Breast epithelium (tissue), 4 donors: ENCODE measurements around the gene ZNF134. TPM values are rescaled to one million over a fixed set of nuclear protein-coding genes. Genes with fewer than 3 reads are reported as not detected.

Experiments used
- DNase-seq, 2 donors: peaks; one replicate each; pipeline ENCODE4 v3.0.0-alpha.2; 2019; ENCODE audit warnings: low spot score in 2 of 2
- H3K27ac ChIP-seq, 2 donors: fragments of 200-600 bp; sonication (generic) in 1 of 2; one replicate each; pipeline ENCODE4 v1.5.1; 2016 to 2019; ENCODE audit warnings: mild to moderate bottlenecking in 1 of 2
- H3K27me3 ChIP-seq, 2 donors: fragments of 200-600 bp; sonication (generic) in 1 of 2; one replicate each; pipeline versions ENCODE4 v1.5.1 to v1.6.0; 2017 to 2019; ENCODE audit warnings: control low read depth in 1 of 2, mild to moderate bottlenecking in 1 of 2
- H3K36me3 ChIP-seq: fragments of 200-600 bp; one replicate; pipeline ENCODE4 v1.5.1; 2019
- H3K4me1 ChIP-seq, 2 donors: fragments of 200-600 bp; sonication (generic); one replicate each; pipeline ENCODE4 v1.5.1; 2016 to 2019; ENCODE audit warnings: control low read depth in 1 of 2
- H3K4me3 ChIP-seq, 3 donors: fragments of 200-600 bp; sonication (generic); 1 replicate in 2 of 3; 2 replicates in 1 of 3; pipeline ENCODE4 v1.5.1; 2016 to 2019; ENCODE audit warnings: mild to moderate bottlenecking in 3 of 3, moderate library complexity in 2 of 3
- H3K9me3 ChIP-seq, 2 donors: fragments of 200-600 bp; sonication (generic) in 1 of 2; one replicate each; pipeline ENCODE4 v1.5.1; 2016 to 2019; ENCODE audit warnings: control low read depth in 1 of 2
- POLR2A ChIP-seq: fragments of 450-650 bp; IDR thresholded peaks from one replicate; pipeline ENCODE4 v1.6.1; 2016; ENCODE audit warnings: antibody characterized with exemption, mild to moderate bottlenecking, moderate library complexity
- POLR2AphosphoS5 ChIP-seq, 3 donors: sonication (generic); formaldehyde crosslinking; IDR thresholded peaks; one replicate each; pipeline ENCODE4 v1.6.1; 2017; ENCODE audit warnings: antibody characterized with exemption in 3 of 3
- intact Hi-C: fragments of 100-400 bp; cut with DNase I; formaldehyde crosslinking; loops from one replicate; pipeline ENCODE4 v1.15.1; 2023; ENCODE audit warnings: low total_unique reads
- total RNA-seq, 3 donors: library from RNA; depleted of rRNA; stranded (reverse); fragments of >200 nt; gene quantifications; one replicate each; pipeline ENCODE4 v1.1.0, GENCODE V29; 2016
- TF ChIP-seq, protein P1 (sequence below), 3 donors: fragments of 450-650 bp; IDR thresholded peaks; one replicate each; pipeline ENCODE4 v1.5.1; 2016 to 2017; ENCODE audit warnings: antibody characterized with exemption in 3 of 3, mild to moderate bottlenecking in 3 of 3, moderate library complexity in 3 of 3

Gene ZNF134
- total RNA-seq, 3 donors from 2014 or later = 18.2 to 31.6 (median 18.4) TPM

DNA sequence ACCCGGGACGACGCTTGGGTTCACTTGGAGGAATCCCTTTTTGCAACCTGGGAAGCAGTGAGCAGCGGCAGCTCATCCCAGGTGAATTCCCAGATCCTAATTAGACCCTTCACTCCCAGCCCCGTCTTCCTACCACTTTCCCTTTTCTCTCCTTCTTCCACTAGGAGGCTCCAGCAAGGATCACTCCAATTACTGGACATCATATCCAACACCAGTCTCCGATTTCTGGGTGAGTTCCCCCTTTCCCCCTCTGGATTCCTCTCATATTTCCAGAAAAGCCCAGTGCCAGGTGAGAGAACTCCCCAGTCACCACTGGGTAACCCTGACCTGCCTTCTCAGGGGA is 37.6 kb downstream of the ZNF134 start:
- DNase-seq = no peak

DNA sequence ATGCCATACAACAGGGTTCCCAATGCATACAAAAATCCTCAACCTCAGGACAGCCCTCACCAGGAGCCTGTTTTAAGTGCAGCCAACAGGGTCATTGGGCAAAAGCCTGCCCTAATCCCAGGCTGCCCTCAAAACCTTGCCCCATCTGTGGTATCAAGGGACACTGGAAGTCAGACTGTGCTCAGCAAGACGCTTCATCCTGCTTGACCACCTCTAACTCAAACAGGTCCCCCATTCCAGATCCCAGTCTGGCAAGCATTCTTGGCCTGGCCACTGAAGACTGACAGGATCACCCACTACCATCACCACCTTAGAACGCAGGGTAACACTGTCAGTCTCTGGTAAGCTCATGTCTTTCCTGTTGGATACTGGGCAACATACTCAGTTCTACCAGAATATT is 39.6 kb downstream of the ZNF134 start:
- Histone ChIP-seq H3K9me3 (peaks cover 3 to 8% of the 10 kb centered on the region in 2 donors), H3K4me3 (no peak overlapping the region), H3K36me3 (no peaks in the 10 kb centered on the region), H3K4me1 (no peaks in the 10 kb centered on the region), H3K27me3 (no peaks in the 10 kb centered on the region), H3K27ac (no peak overlapping the region)
- TF ChIP-seq POLR2AphosphoS5 (IDR thresholded peaks at IDR 0.05) (no peak), POLR2A (no peak)
- TF ChIP-seq, protein P1, sequence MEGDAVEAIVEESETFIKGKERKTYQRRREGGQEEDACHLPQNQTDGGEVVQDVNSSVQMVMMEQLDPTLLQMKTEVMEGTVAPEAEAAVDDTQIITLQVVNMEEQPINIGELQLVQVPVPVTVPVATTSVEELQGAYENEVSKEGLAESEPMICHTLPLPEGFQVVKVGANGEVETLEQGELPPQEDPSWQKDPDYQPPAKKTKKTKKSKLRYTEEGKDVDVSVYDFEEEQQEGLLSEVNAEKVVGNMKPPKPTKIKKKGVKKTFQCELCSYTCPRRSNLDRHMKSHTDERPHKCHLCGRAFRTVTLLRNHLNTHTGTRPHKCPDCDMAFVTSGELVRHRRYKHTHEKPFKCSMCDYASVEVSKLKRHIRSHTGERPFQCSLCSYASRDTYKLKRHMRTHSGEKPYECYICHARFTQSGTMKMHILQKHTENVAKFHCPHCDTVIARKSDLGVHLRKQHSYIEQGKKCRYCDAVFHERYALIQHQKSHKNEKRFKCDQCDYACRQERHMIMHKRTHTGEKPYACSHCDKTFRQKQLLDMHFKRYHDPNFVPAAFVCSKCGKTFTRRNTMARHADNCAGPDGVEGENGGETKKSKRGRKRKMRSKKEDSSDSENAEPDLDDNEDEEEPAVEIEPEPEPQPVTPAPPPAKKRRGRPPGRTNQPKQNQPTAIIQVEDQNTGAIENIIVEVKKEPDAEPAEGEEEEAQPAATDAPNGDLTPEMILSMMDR (IDR thresholded peaks at IDR 0.05) = no peak
- no peak for DNase-seq
- intact Hi-C loops = no loop called here

More for the DNA sequence above, 37.6 kb downstream of the ZNF134 start:
- Histone ChIP-seq H3K4me3 (peak overlapping the region in 1 of 3 donors; percentile 16), H3K27me3 (no peaks in the 10 kb centered on the region), H3K36me3 (no peaks in the 10 kb centered on the region), H3K9me3 (peaks cover 12 to 16% of the 10 kb centered on the region in 2 donors), H3K4me1 (no peaks in the 10 kb centered on the region), H3K27ac (no peak overlapping the region)
- TF ChIP-seq POLR2AphosphoS5 (IDR thresholded peaks at IDR 0.05) = no peak
- TF ChIP-seq, protein P1 (IDR thresholded peaks at IDR 0.05) = no peak
- TF ChIP-seq POLR2A = no peak
- intact Hi-C loops = no loop called here

DNA sequence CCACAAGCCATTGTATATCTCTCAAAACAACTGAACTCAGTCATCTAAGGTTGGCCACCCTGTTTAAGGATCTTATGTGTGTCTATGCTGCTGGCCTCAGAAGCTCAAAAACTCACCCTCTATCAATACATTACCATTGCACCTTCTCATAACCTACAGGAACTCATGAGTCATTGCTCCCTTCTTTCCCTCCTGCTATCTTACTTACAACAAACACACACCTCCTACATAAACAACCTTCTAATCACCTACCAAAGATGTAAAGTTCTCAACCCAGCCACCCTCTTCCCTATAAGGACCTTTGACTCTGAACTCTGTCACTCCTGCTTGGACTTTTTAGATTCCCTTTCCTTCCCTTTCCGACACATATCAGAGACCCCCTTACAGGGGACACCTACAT is 41.4 kb downstream of the ZNF134 start:
- Histone ChIP-seq H3K4me3 (no peak overlapping the region), H3K9me3 (peaks cover 0 to 8% of the 10 kb centered on the region in 2 donors), H3K27ac (no peak overlapping the region), H3K36me3 (no peaks in the 10 kb centered on the region), H3K4me1 (no peaks in the 10 kb centered on the region), H3K27me3 (no peaks in the 10 kb centered on the region)
- intact Hi-C loops = no loop called here
- no peak for DNase-seq
- TF ChIP-seq POLR2A (no peak), POLR2AphosphoS5 (IDR thresholded peaks at IDR 0.05) (no peak)
- TF ChIP-seq, protein P1 (IDR thresholded peaks at IDR 0.05) = no peak

DNA sequence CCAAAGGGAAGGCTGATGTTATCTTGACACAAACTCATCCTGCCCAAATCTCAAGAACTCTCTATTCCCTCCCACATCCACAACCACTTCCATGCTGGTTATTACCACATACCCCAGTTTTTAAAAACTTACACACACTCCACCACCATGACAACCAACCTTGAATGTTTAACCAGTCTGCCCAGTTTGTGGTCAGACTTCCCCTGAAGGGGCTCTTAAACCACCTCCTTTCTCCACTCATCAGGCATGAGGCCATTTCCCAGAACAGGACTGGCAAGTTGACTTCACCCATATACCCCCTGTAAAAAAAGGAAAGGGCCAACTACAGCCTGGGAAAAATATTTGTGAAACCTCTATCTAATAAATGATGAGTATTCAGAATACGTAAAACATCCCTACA is 42.3 kb downstream of the ZNF134 start:
- Histone ChIP-seq H3K36me3 (no peaks in the 10 kb centered on the region), H3K9me3 (peaks cover 0 to 8% of the 10 kb centered on the region in 2 donors), H3K4me1 (no peaks in the 10 kb centered on the region), H3K4me3 (no peak overlapping the region), H3K27ac (no peak overlapping the region), H3K27me3 (no peaks in the 10 kb centered on the region)
- intact Hi-C loops = no loop called here
- TF ChIP-seq, protein P1 (IDR thresholded peaks at IDR 0.05) = no peak
- TF ChIP-seq POLR2A (no peak), POLR2AphosphoS5 (IDR thresholded peaks at IDR 0.05) (no peak)
- no peak for DNase-seq

DNA sequence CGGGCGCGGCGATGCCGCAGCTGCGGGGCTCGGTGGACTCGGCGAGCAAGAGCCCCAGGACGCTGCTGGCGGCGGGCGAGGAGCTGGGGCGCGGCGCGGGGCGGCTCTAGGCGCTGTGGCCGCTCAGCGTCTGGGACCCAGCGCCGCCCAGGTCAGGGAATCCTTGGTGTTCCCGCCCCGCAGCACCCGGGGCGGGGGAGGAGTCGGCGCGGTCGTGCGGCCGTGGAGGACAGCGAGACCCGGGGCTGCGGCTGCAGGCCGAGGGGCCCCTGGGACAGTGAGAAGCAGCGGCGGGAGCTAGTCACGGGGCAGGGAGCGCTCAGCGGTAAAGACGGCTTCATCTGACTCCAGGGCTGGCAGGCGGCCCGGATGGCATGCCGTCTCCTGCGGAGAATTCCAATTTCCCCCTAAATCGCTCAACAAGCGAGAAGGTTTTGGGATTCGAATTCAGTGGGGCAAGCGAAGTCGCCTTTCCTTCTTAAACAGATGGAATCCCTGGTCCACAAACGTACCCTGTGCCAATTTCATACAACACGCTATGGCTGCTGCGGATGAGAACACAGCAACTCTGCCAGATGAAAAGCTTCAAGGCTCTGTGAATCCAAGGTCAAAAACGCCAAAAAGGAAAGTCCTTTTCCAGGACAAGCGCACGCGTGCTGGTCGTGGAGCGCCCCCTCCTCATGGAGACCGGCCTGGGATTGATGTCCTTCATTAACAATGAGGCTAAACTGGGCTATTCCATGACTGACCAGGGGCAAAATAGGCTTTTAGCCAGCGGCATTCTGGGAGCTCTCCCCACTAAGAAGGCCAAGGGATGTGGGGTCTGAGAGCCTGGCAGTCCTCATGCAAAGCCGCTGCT is 50.5 kb downstream of the ZNF134 start:
- DNase-seq = no peak
- TF ChIP-seq, protein P1 (IDR thresholded peaks at IDR 0.05) = no peak
- TF ChIP-seq POLR2A (no peak), POLR2AphosphoS5 (IDR thresholded peaks at IDR 0.05) (no peak)
- H3K36me3 ChIP-seq = no peaks in the 10 kb centered on the region
- H3K4me3 ChIP-seq = peak overlapping the region; percentile 46 to 80 (median 67)
- H3K4me1 ChIP-seq = no peaks in the 10 kb centered on the region
- H3K9me3 ChIP-seq = no peaks in the 10 kb centered on the region
- intact Hi-C loops = no loop called here
- no peaks in the 10 kb centered on the region for H3K27me3 ChIP-seq
- peak overlapping the region; percentile 48 to 53 for H3K27ac ChIP-seq
